Tibial artery (tissue), 4 donors: ENCODE results near the gene IFNA2.

Experiments
- DNase-seq, 2 donors: peaks; one replicate each; pipeline ENCODE4 v3.0.0-alpha.2; 2019
- H3K27ac ChIP-seq, 2 donors: fragments of 200-600 bp; sonication (generic) in 1 of 2; 1 replicate in 1 of 2; 2 replicates in 1 of 2; pipeline ENCODE4 v1.5.1; 2018 to 2019; ENCODE audit warnings: mild to moderate bottlenecking in 1 of 2
- H3K27me3 ChIP-seq, 2 donors: fragments of 200-600 bp; sonication (generic) in 1 of 2; one replicate each; pipeline versions ENCODE4 v1.5.1 to v1.6.0; 2016 to 2019
- H3K36me3 ChIP-seq, 3 donors: fragments of 200-600 bp; sonication (generic) in 2 of 3; one replicate each; pipeline ENCODE4 v1.5.1; 2016 to 2019; ENCODE audit warnings: mild to moderate bottlenecking in 2 of 3
- H3K4me1 ChIP-seq, 4 donors: fragments of 200-600 bp; sonication (generic) in 2 of 4; 1 replicate in 3 of 4; 2 replicates in 1 of 4; pipeline ENCODE4 v1.5.1; 2016 to 2019
- H3K4me3 ChIP-seq, 2 donors: fragments of 200-600 bp; sonication (generic) in 1 of 2; 1 replicate in 1 of 2; 2 replicates in 1 of 2; pipeline ENCODE4 v1.5.1; 2018 to 2019; ENCODE audit warnings: mild to moderate bottlenecking in 2 of 2
- H3K9me3 ChIP-seq, 3 donors: fragments of 200-600 bp; sonication (generic) in 1 of 3; one replicate each; pipeline ENCODE4 v1.5.1; 2016 to 2019
- intact Hi-C: fragments of 100-400 bp; cut with DNase I; formaldehyde crosslinking; loops from one replicate; pipeline ENCODE4 v1.15.0; 2023; ENCODE audit warnings: low total_unique reads
- TF ChIP-seq, protein P1 (sequence below), 2 experiments: fragments of 200-600 bp in 1 of 2; fragments of 450-650 bp in 1 of 2; IDR thresholded peaks; one replicate each; pipeline ENCODE4 v1.5.1; 2017 to 2019; ENCODE audit warnings: antibody characterized with exemption in 2 of 2, mild to moderate bottlenecking in 1 of 2, moderate library complexity in 1 of 2

IFNA2 gene

DNA sequence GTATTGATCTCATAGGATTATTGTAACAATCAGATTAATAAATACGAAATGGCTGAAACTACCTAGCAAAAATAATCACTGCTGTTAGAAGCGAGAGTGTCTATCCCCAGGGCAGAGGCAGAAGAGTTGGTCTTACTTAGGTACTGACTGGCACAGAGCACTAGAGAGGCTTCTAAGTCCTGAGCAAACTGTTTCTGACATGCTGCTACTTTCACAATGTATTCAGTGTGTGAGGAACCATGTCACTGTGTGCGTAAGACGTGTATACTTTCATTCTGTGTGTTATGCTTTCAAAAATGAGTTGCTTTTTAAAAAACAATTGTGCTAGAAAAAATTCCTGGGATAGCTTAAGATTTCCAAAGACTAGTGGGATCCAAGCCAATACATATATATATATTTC is 44.5 kb downstream of the IFNA2 start:
- no peak for DNase-seq
- H3K4me3 ChIP-seq: no peak overlapping the region
- H3K4me1 ChIP-seq: peaks cover 0 to 4% (median 0%) of the 10 kb centered on the region in 4 donors
- TF ChIP-seq, protein P1, sequence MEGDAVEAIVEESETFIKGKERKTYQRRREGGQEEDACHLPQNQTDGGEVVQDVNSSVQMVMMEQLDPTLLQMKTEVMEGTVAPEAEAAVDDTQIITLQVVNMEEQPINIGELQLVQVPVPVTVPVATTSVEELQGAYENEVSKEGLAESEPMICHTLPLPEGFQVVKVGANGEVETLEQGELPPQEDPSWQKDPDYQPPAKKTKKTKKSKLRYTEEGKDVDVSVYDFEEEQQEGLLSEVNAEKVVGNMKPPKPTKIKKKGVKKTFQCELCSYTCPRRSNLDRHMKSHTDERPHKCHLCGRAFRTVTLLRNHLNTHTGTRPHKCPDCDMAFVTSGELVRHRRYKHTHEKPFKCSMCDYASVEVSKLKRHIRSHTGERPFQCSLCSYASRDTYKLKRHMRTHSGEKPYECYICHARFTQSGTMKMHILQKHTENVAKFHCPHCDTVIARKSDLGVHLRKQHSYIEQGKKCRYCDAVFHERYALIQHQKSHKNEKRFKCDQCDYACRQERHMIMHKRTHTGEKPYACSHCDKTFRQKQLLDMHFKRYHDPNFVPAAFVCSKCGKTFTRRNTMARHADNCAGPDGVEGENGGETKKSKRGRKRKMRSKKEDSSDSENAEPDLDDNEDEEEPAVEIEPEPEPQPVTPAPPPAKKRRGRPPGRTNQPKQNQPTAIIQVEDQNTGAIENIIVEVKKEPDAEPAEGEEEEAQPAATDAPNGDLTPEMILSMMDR (IDR thresholded peaks at IDR 0.05): no peak
- intact Hi-C loops: no loop called here
- H3K9me3 ChIP-seq: peaks cover 0 to 4% (median 3%) of the 10 kb centered on the region in 3 donors
- H3K27me3 ChIP-seq: no peaks in the 10 kb centered on the region
- no peaks in the 10 kb centered on the region for H3K36me3 ChIP-seq
- H3K27ac ChIP-seq: no peak overlapping the region

DNA sequence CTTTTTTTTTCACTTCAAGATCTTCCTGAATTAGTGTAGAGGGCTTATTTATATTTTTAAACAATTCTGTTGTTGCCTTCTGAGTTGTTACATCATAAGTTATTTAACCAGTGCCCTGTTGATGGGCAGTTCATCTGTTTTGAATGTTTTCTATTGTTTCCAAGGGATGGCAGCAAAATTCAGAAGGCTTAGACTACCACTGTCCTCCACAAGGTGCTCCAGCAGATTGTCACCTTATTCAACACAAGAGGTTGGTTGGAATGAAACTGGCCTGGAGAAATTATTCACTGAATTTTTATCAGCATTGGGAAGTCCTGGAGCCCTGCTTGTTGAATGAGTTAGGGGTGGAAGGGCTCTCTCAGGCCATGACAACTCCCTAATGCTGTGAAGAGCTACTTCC is 48.7 kb downstream of the IFNA2 start:
- intact Hi-C loops: loop anchor here (10.0 kb wide), 1 partner anchor 668 kb away; the partner anchor contains the start of gene CDKN2B
- no peak overlapping the region for H3K27ac ChIP-seq

DNA sequence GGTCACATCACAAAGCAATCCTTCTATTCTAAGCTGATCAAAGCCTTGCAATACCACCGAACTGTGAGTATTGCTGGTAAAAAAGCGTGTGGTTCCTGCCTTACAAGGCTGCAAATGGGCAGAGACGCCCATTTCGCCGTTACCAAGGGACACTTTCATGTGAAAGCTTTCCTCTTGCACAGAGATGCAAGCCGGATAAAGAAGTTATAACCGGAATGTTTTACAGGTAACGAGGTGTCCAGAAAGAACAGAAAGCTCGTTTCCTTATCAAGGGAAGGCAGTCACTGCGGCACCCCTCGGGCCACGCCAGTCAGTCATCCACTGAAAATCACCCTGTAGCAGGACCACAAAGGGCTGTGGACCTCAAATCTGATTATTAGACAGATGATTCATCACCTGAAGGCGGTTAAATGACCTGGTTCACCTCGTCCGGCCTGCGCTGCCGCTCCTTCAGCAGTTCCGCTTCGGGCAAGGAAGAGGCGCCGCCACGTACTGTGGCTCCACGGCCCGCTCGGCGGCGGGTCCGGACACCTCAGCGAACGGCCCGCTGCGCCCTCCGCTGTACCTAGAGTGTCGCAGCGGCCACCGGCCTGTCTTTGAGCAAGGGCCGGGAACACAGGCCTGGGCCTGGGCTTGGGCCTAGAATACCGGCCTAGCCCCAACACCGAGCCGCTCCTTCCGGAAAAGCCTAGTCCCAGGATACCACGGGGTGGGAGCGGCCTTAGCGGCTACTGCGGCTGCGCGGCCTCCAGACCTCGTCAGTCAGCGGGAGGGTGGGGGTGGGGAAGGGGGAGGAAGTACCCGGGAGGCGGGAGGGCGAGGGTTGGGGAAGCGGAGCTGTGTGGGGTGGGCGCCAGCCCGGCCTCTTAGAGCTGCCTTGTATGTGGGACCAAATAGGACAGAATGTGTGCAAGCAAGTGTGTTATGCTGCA is 50.2 kb downstream of the IFNA2 start, which contains the start of gene KLHL9:
KLHL9 (minus strand) TSS at position 704 of the 932 bp plus-strand sequence; CDS start at position 159, 545 bp downstream.
- H3K9me3 ChIP-seq: no peaks in the 10 kb centered on the region
- no peaks in the 10 kb centered on the region for H3K36me3 ChIP-seq
- H3K4me3 ChIP-seq: peak within 1 kb of the TSS; percentile 71 to 99
- DNase-seq: peak; percentile 90 to 96
- peaks cover 0 to 48% (median 31%) of the 10 kb centered on the region in 4 donors for H3K4me1 ChIP-seq
- H3K27ac ChIP-seq: peak within 1 kb of the TSS; percentile 89 to 99
- H3K27me3 ChIP-seq: no peaks in the 10 kb centered on the region
- TF ChIP-seq, protein P1 (IDR thresholded peaks at IDR 0.05): no peak
- intact Hi-C loops: loop anchor here (10.0 kb wide), 1 partner anchor 670 kb away; the partner anchor contains the start of gene CDKN2B

More for the DNA sequence above, 48.7 kb downstream of the IFNA2 start:
- H3K36me3 ChIP-seq: no peaks in the 10 kb centered on the region
- H3K4me1 ChIP-seq: peaks cover 0 to 33% (median 27%) of the 10 kb centered on the region in 4 donors
- TF ChIP-seq, protein P1 (IDR thresholded peaks at IDR 0.05): no peak
- no peak overlapping the region for H3K4me3 ChIP-seq
- H3K9me3 ChIP-seq: no peaks in the 10 kb centered on the region
- no peak for DNase-seq
- no peaks in the 10 kb centered on the region for H3K27me3 ChIP-seq
